Measurements from ENCODE around the gene HNRNPC.

GRCh38 chr14:21197418-21198205, 71.6 kb downstream of the HNRNPC start:
- TF ChIP-seq NFRKB (IDR thresholded peaks at IDR 0.05) (no peak), TARDBP (IDR thresholded peaks at IDR 0.05) (no peak), ELF4 (IDR thresholded peaks at IDR 0.05) (no peak), CTBP1 (IDR thresholded peaks at IDR 0.05; ENCODE audit: borderline replicate concordance) (no peak), SP1 (IDR thresholded peaks at IDR 0.05) (no peak)
